Upper lobe of left lung (tissue), 4 donors: Measurements from ENCODE around the gene SMIM13.

Source experiments
- EP300 ChIP-seq, 4 donors: sonication (generic); formaldehyde crosslinking; IDR thresholded peaks; one replicate each; pipeline ENCODE4 v1.5.1; 2017; ENCODE audit warnings: antibody characterized with exemption in 4 of 4, control low read depth in 2 of 4
- POLR2A ChIP-seq, 4 donors: fragments of 450-650 bp; IDR thresholded peaks; one replicate each; pipeline ENCODE4 v1.5.1; 2016 to 2017; ENCODE audit warnings: antibody characterized with exemption in 4 of 4, mild to moderate bottlenecking in 2 of 4
- TF ChIP-seq, protein P1 (sequence below), 6 experiments: fragments of 450-650 bp in 4 of 6; fragments of 200-600 bp in 2 of 6; sonication (generic) in 2 of 6; IDR thresholded peaks; one replicate each; pipeline ENCODE4 v1.5.1; 2016 to 2019; ENCODE audit warnings: antibody characterized with exemption in 6 of 6

DNA sequence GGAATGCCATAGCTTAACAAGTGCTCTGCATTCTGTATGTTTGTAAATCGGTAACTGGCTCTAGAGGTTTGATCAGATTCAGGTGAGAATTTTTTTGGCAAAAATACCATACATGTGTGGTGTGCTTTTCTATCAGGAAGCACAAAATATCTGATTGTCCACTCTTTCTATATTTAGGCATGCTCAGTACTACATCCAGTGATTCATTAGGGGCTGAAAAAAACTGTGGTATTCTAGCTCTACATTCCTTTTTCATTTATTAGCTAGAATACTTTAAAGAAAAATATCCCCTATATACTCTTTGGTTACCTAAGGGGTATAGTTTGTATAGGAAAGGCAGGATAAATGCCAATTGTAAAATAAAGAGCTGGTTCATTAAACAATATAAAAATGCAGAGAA lies 38.9 kb upstream of the SMIM13 start:
- TF ChIP-seq, protein P1, sequence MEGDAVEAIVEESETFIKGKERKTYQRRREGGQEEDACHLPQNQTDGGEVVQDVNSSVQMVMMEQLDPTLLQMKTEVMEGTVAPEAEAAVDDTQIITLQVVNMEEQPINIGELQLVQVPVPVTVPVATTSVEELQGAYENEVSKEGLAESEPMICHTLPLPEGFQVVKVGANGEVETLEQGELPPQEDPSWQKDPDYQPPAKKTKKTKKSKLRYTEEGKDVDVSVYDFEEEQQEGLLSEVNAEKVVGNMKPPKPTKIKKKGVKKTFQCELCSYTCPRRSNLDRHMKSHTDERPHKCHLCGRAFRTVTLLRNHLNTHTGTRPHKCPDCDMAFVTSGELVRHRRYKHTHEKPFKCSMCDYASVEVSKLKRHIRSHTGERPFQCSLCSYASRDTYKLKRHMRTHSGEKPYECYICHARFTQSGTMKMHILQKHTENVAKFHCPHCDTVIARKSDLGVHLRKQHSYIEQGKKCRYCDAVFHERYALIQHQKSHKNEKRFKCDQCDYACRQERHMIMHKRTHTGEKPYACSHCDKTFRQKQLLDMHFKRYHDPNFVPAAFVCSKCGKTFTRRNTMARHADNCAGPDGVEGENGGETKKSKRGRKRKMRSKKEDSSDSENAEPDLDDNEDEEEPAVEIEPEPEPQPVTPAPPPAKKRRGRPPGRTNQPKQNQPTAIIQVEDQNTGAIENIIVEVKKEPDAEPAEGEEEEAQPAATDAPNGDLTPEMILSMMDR (IDR thresholded peaks at IDR 0.05) = no peak
- TF ChIP-seq POLR2A (IDR thresholded peaks at IDR 0.05) (no peak), EP300 (IDR thresholded peaks at IDR 0.05) (no peak)
